ENCODE measurements around the gene SQSTM1. TPM values are rescaled to one million over a fixed set of nuclear protein-coding genes. Genes with fewer than 3 reads are reported as not detected.

Gene SQSTM1
- total and polyA plus RNA-seq, 2 of the 8 experiments (the other 6 are each of a cell fraction or from before 2014, with no cell fraction given) = 78.6 to 110 TPM

- Histone ChIP-seq H3K23ac (ENCODE audit: insufficient read length) (no peak overlapping the region), H2BK12ac (ENCODE audit: low read depth, low read length) (no peak overlapping the region), H4K91ac (replicated peaks; ENCODE audit: insufficient read length, low read length) (no peak overlapping the region), H3K79me1 (ENCODE audit: low read depth, low read length) (peaks cover 2% of the 10 kb centered on the region), H4K20me1 (replicated peaks in 1 of 2; ENCODE audit: control insufficient read depth in 1 of 2, insufficient read depth in 2 of 2, low read length in 2 of 2) (peaks cover 0 to 6% of the 10 kb centered on the region in 2 experiments), H3K23me2 (ENCODE audit: low read depth, low read length) (no peaks in the 10 kb centered on the region), H3K36me3 (ENCODE audit: control insufficient read depth in 2 of 4, insufficient read depth in 4 of 4, low read length in 3 of 4) (peaks cover 19 to 61% (median 50%) of the 10 kb centered on the region in 4 experiments), H2BK20ac (ENCODE audit: low read length) (no peak overlapping the region), H3K4me1 (replicated peaks in 1 of 4; ENCODE audit: control insufficient read depth in 3 of 4, insufficient read depth in 4 of 4, low read length in 3 of 4) (0 out of 7 replicates have a peak, but pooled peaks cover 0 to 2% (median 0%) of the 10 kb centered on the region in 4 experiments), H3K9me3 (ENCODE audit: insufficient read depth in 2 of 2, low read depth in 1 of 2, low read length in 1 of 2) (no peaks in the 10 kb centered on the region), H3K79me2 (ENCODE audit: control insufficient read depth in 1 of 2, insufficient read depth in 2 of 2, low read length in 2 of 2) (peaks cover 0 to 3% of the 10 kb centered on the region in 2 experiments; a peak in 1 of 4 replicates), H3K14ac (ENCODE audit: insufficient read length) (no peak overlapping the region), H2AFZ (ENCODE audit: low read length) (no peak overlapping the region), H2BK120ac (replicated peaks; ENCODE audit: low read depth, low read length) (no peak overlapping the region), H3K9ac (replicated peaks in 1 of 4; ENCODE audit: extremely low read depth in 1 of 4, low read depth in 3 of 4, low read length in 3 of 4) (no peak overlapping the region), H3K27me3 (replicated peaks in 1 of 4; ENCODE audit: control insufficient read depth in 3 of 4, extremely low read depth in 1 of 4, insufficient read depth in 3 of 4, low read length in 3 of 4) (no peaks in the 10 kb centered on the region), H4K5ac (ENCODE audit: insufficient read length, low read depth, low read length) (no peak overlapping the region), H3K56ac (replicated peaks; ENCODE audit: insufficient read length, low read depth, low read length) (no peak overlapping the region), H3K4ac (replicated peaks; ENCODE audit: insufficient read length, low read depth, low read length) (no peak overlapping the region), H3K18ac (ENCODE audit: extremely low read depth, low read length) (no peak overlapping the region), H3K27ac (ENCODE audit: low read depth, low read length) (no peak overlapping the region), H2BK15ac (ENCODE audit: low read length) (no peak overlapping the region), H4K8ac (ENCODE audit: extremely low read depth, insufficient read depth, low read length) (no peak overlapping the region), H2BK5ac (ENCODE audit: low read depth, low read length) (no peak overlapping the region), H3K4me3 (ENCODE audit: extremely low read depth in 1 of 4, insufficient read depth in 2 of 4, low read depth in 3 of 4, low read length in 4 of 4) (no peak overlapping the region), H3K4me2 (ENCODE audit: insufficient read depth in 1 of 2, low read depth in 2 of 2, low read length in 2 of 2) (no peak overlapping the region), H2AK5ac (ENCODE audit: low read depth, low read length) (no peak overlapping the region)
- TF ChIP-seq ASH2L (IDR thresholded peaks at IDR 0.05; ENCODE audit: low read length) = no peak
- no peak for TF ChIP-seq SP1 (IDR thresholded peaks at IDR 0.05; ENCODE audit: low read depth, low read length)
- no peak for TF ChIP-seq BRCA1 (IDR thresholded peaks at IDR 0.05; ENCODE audit: low read depth, low read length)
- no peak for TF ChIP-seq GABPA (IDR thresholded peaks at IDR 0.05; ENCODE audit: borderline replicate concordance, insufficient read depth, low read length)
- TF ChIP-seq CHD1 (IDR thresholded peaks at IDR 0.05; ENCODE audit: low read depth, low read length) = no peak
- no peak for TF ChIP-seq MAX (IDR thresholded peaks at IDR 0.05)
- no peak for TF ChIP-seq NRF1 (IDR thresholded peaks at IDR 0.05; ENCODE audit: low read depth, low read length)
- no peak for TF ChIP-seq CBX5 (IDR thresholded peaks at IDR 0.05; ENCODE audit: low read depth, low read length)
- no peak for TF ChIP-seq JUN (IDR thresholded peaks at IDR 0.05; ENCODE audit: low read depth, low read length)
- no peak for FAIRE-seq
- no peak for DNase-seq (ENCODE audit: low read depth in 1 of 2, low spot score in 2 of 2)
- WGBS, 2 experiments (ENCODE audit: extremely low coverage in 1 of 2, insufficient coverage in 1 of 2, insufficient read length in 1 of 2, insufficient replicate concordance in 2 of 2, low coverage in 1 of 2, low lambda C conversion rate in 2 of 2, missing lambda C conversion rate in 1 of 2) = 90% methylated on average over 9 of the region's 9 CpGs; no CpG with 5 or more reads in 1 of the 2 experiments
- CTCF ChIA-PET (ENCODE audit: partially characterized antibody) = interaction anchor here (3.4 kb wide), 1 partner anchor 11 kb away, joined by 19 read pairs; no protein-coding TSS in a partner anchor
- POLR2A ChIA-PET (ENCODE audit: partially characterized antibody) = interaction anchor here (1.4 kb wide), 1 partner anchor 150 kb away, joined by 3 read pairs; the partner anchor contains the start of gene HNRNPH1
Observed at GRCh38 chr5:179773686-179774040, 47.0 kb upstream of the SQSTM1 start.

All from H1 (cell line).